ENCODE results near the gene CD2AP. TPM values are rescaled to one million over a fixed set of nuclear protein-coding genes. Genes with fewer than 3 reads are reported as not detected.

The CD2AP gene
- total and polyA plus RNA-seq, 4 donors: 6.8 to 33.4 (median 22.2) TPM

DNA sequence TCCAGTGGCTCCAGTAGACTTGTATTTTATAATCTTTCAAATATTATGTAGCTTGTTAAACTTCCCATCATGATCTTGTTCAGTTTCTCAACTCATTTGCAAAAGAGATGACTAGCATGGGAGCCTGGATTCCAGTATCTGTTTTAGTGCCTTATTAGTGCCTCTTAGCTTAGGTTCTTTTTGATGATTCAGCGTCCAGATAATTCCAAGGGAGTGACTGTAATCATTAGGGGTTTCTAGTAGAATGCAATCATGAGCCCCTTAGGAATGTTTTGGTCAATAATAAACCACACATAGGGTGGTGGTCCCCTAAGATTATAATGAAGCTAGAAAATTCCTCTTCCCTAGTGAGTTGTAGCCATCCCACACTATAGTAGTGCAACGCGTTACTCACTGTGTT, 7.0 kb downstream of the CD2AP start:
- H3K36me3 ChIP-seq (ENCODE audit: control insufficient read depth in 1 of 2, insufficient read depth in 2 of 2, low read length in 1 of 2): no peaks in the 10 kb centered on the region
- peaks cover 0 to 5% of the 10 kb centered on the region in 2 donors for H3K4me1 ChIP-seq (ENCODE audit: control insufficient read depth in 1 of 2, insufficient read depth in 2 of 2, low read length in 2 of 2)
- no peak overlapping the region for H3K27ac ChIP-seq (ENCODE audit: low read depth in 1 of 2, low read length in 2 of 2)
- H3K9me3 ChIP-seq (ENCODE audit: control insufficient read depth, low read length): no peaks in the 10 kb centered on the region
- H3K27me3 ChIP-seq (ENCODE audit: control insufficient read depth in 1 of 2, insufficient read depth in 2 of 2, low read length in 1 of 2): no peaks in the 10 kb centered on the region
- DNase-seq: no peak
- 89 to 90% methylated on average over 3 of the region's 3 CpGs for WGBS, 2 donors
- intact Hi-C loops (cut with DNase I): no loop called here
- no peak overlapping the region for H3K4me3 ChIP-seq (ENCODE audit: low read length in 2 of 2)
- no peak for ATAC-seq (ENCODE audit: low FRiP score)

DNA sequence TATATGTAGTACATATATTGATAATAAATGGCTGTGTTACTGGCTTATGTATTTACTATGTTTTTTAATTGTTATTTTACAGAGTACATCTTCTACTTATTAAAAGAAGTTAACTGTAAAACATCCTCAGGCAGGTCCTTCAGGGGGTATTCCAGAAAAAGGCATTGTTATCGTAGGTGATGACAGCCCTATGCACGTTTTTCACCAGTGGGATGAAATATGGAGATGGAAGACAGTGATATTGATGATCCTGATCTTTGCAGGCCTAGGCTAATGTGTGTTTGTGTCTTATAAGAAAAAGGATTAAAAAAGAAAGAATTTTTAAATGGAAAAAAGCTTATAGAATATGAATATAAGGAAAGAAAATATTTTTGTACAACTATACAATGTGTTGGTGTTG, 7.5 kb downstream of the CD2AP start:
- no peaks in the 10 kb centered on the region for H3K9me3 ChIP-seq (ENCODE audit: control insufficient read depth, low read length)
- DNase-seq (no peak), ATAC-seq (ENCODE audit: low FRiP score) (no peak)
- peaks cover 0 to 5% of the 10 kb centered on the region in 2 donors for H3K4me1 ChIP-seq (ENCODE audit: control insufficient read depth in 1 of 2, insufficient read depth in 2 of 2, low read length in 2 of 2)
- intact Hi-C loops (cut with DNase I): no loop called here
- no peaks in the 10 kb centered on the region for H3K36me3 ChIP-seq (ENCODE audit: control insufficient read depth in 1 of 2, insufficient read depth in 2 of 2, low read length in 1 of 2)
- no peaks in the 10 kb centered on the region for H3K27me3 ChIP-seq (ENCODE audit: control insufficient read depth in 1 of 2, insufficient read depth in 2 of 2, low read length in 1 of 2)
- no peak overlapping the region for H3K4me3 ChIP-seq (ENCODE audit: low read length in 2 of 2)
- H3K27ac ChIP-seq (ENCODE audit: low read depth in 1 of 2, low read length in 2 of 2): no peak overlapping the region
- 69 to 75% methylated on average over 2 of the region's 2 CpGs for WGBS, 2 donors

DNA sequence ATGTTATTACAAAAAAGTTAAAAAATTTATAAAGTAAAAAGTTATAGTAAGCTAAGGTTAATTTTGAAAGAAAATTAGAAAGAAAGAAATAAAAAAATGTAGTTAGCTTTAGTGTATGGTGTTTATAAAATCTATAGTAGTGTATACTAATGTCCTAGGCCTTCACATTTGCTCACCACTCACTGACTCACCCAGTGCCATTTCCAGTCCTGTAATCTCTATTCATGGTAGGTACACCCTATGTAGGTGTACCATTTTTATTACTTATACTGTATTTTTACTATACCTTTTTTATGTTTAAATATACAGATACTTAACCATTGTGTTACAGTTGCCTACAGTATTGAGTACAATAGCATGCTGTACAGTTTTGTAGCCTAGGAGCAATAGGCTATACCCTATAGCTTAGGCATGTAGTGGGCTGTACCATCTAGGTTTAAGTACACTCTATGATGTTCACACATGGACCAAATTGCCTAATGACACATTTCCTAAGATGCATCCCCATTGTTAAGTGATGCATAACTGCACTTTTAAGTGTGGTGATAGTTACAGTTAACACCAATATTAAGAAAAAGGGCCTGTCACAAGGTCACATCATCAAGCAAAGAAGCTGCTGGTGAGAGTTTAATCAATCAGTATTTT, 8.0 kb downstream of the CD2AP start:
- no peak for ATAC-seq (ENCODE audit: low FRiP score)
- intact Hi-C loops (cut with DNase I): no loop called here
- DNase-seq: no peak
- no peaks in the 10 kb centered on the region for H3K36me3 ChIP-seq (ENCODE audit: control insufficient read depth in 1 of 2, insufficient read depth in 2 of 2, low read length in 1 of 2)
- H3K9me3 ChIP-seq (ENCODE audit: control insufficient read depth, low read length): no peaks in the 10 kb centered on the region
- no peak overlapping the region for H3K27ac ChIP-seq (ENCODE audit: low read depth in 1 of 2, low read length in 2 of 2)
- no peak overlapping the region for H3K4me3 ChIP-seq (ENCODE audit: low read length in 2 of 2)
- H3K27me3 ChIP-seq (ENCODE audit: control insufficient read depth in 1 of 2, insufficient read depth in 2 of 2, low read length in 1 of 2): no peaks in the 10 kb centered on the region
- H3K4me1 ChIP-seq (ENCODE audit: control insufficient read depth in 1 of 2, insufficient read depth in 2 of 2, low read length in 2 of 2): peaks cover 0 to 5% of the 10 kb centered on the region in 2 donors

DNA sequence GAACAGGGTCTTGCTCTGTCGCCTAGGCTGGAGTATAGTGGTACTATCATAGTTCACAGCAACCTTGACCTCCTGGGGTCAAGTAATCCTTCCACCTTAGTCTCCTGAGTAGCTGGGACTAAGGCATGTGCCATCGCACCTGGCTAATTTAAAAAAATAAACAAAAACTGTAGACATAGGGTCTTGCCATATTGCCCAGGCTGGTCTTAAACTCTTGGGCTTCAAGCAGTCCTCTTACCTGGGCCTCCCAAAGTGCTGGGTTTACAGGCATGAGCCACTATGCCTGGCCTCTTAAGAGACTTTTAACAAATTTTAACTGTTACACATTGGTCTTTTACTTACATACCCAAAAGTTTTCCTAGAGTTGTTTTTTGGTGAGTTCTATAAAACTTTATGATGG, 12.4 kb downstream of the CD2AP start:
- no peak overlapping the region for H3K27ac ChIP-seq (ENCODE audit: low read depth in 1 of 2, low read length in 2 of 2)
- intact Hi-C loops (cut with DNase I): no loop called here
- no peak for DNase-seq
- H3K36me3 ChIP-seq (ENCODE audit: control insufficient read depth in 1 of 2, insufficient read depth in 2 of 2, low read length in 1 of 2): no peaks in the 10 kb centered on the region
- no peaks in the 10 kb centered on the region for H3K27me3 ChIP-seq (ENCODE audit: control insufficient read depth in 1 of 2, insufficient read depth in 2 of 2, low read length in 1 of 2)
- ATAC-seq (ENCODE audit: low FRiP score): no peak
- H3K4me3 ChIP-seq (ENCODE audit: low read length in 2 of 2): no peak overlapping the region
- 89 to 95% methylated on average over 2 of the region's 2 CpGs for WGBS, 2 donors
- H3K4me1 ChIP-seq (ENCODE audit: control insufficient read depth in 1 of 2, insufficient read depth in 2 of 2, low read length in 2 of 2): no peaks in the 10 kb centered on the region
- no peaks in the 10 kb centered on the region for H3K9me3 ChIP-seq (ENCODE audit: control insufficient read depth, low read length)

DNA sequence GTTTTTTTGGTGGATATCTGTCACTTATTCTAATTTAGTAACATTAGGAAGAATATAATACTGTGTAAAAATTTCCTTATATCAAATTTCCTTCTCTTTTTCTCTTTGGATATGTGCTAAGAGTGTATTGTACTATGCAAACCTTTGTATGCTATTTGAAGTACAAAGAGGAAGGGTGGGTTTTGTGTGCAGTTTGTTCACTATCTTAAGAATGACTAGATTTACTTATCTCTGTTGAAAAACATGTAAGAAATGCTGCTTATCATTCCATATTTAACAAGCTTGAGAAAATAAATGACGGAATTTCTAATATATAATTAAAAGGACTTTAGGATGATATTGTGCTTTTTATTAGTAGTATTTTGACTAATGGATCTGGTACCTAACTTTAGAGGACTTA, 13.1 kb downstream of the CD2AP start:
- 58 to 68% methylated on average over 1 of the region's 1 CpG for WGBS, 2 donors

DNA sequence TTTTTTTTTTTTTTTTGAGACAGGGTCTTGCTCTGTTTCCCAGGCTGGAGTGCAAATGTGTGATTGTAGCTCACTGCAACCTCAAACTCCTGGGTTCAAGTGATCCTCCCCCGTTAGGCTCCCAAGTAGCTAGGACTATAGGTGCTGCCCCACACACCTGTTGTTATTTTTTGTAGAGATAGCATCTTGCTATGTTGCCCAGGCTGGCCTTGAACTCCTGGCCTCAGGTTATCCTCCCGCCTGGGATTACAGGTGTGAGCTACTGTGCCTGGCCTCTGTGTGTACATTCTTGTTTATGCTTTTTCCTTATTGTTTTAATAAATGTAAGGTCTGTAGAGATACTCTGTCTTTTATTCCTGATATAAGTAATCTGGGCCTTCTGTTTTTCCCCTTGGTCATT, 14.8 kb downstream of the CD2AP start:
- Histone ChIP-seq H3K27ac (ENCODE audit: low read depth in 1 of 2, low read length in 2 of 2) (no peak overlapping the region), H3K27me3 (ENCODE audit: control insufficient read depth in 1 of 2, insufficient read depth in 2 of 2, low read length in 1 of 2) (no peaks in the 10 kb centered on the region), H3K36me3 (ENCODE audit: control insufficient read depth in 1 of 2, insufficient read depth in 2 of 2, low read length in 1 of 2) (no peaks in the 10 kb centered on the region), H3K4me3 (ENCODE audit: low read length in 2 of 2) (no peak overlapping the region), H3K9me3 (ENCODE audit: control insufficient read depth, low read length) (no peaks in the 10 kb centered on the region), H3K4me1 (ENCODE audit: control insufficient read depth in 1 of 2, insufficient read depth in 2 of 2, low read length in 2 of 2) (no peaks in the 10 kb centered on the region)
- intact Hi-C loops (cut with DNase I): no loop called here
- DNase-seq: no peak
- no peak for ATAC-seq (ENCODE audit: low FRiP score)
- WGBS, 2 donors: 98 to 99% methylated on average over 2 of the region's 2 CpGs

More for the DNA sequence above, 13.1 kb downstream of the CD2AP start:
- Histone ChIP-seq H3K27me3 (ENCODE audit: control insufficient read depth in 1 of 2, insufficient read depth in 2 of 2, low read length in 1 of 2) (no peaks in the 10 kb centered on the region), H3K27ac (ENCODE audit: low read depth in 1 of 2, low read length in 2 of 2) (no peak overlapping the region), H3K9me3 (ENCODE audit: control insufficient read depth, low read length) (no peaks in the 10 kb centered on the region), H3K36me3 (ENCODE audit: control insufficient read depth in 1 of 2, insufficient read depth in 2 of 2, low read length in 1 of 2) (no peaks in the 10 kb centered on the region), H3K4me3 (ENCODE audit: low read length in 2 of 2) (no peak overlapping the region), H3K4me1 (ENCODE audit: control insufficient read depth in 1 of 2, insufficient read depth in 2 of 2, low read length in 2 of 2) (no peaks in the 10 kb centered on the region)
- ATAC-seq (ENCODE audit: low FRiP score) (no peak), DNase-seq (no peak)
- intact Hi-C loops (cut with DNase I): no loop called here

DNA sequence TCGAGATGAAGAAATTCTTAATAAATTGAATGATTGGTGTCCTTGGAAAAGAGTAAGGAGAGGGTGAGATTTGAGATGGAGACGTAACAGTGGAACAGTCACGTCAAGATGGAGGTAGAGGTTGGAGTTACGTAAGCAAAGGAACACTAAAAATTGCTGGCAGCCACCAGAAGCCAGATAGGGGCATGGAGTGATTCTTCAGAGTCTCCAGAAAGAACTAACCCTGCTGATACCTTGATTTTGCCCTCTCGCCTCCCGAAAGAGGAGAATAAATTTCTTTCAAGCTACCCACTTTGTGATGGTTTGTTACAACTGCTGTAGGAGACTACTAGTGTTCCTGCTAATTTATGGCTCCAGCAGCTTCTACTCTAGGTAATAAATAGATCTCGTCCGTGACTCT, 17.6 kb downstream of the CD2AP start:
- Histone ChIP-seq H3K36me3 (ENCODE audit: control insufficient read depth in 1 of 2, insufficient read depth in 2 of 2, low read length in 1 of 2) (no peaks in the 10 kb centered on the region), H3K4me1 (ENCODE audit: control insufficient read depth in 1 of 2, insufficient read depth in 2 of 2, low read length in 2 of 2) (no peaks in the 10 kb centered on the region), H3K4me3 (ENCODE audit: low read length in 2 of 2) (no peak overlapping the region), H3K27ac (ENCODE audit: low read depth in 1 of 2, low read length in 2 of 2) (no peak overlapping the region), H3K9me3 (ENCODE audit: control insufficient read depth, low read length) (no peaks in the 10 kb centered on the region), H3K27me3 (ENCODE audit: control insufficient read depth in 1 of 2, insufficient read depth in 2 of 2, low read length in 1 of 2) (no peaks in the 10 kb centered on the region)
- intact Hi-C loops (cut with DNase I): no loop called here
- ATAC-seq (ENCODE audit: low FRiP score) (no peak), DNase-seq (no peak)
- WGBS, 2 donors: 97% methylated on average over 8 of the region's 8 CpGs

DNA sequence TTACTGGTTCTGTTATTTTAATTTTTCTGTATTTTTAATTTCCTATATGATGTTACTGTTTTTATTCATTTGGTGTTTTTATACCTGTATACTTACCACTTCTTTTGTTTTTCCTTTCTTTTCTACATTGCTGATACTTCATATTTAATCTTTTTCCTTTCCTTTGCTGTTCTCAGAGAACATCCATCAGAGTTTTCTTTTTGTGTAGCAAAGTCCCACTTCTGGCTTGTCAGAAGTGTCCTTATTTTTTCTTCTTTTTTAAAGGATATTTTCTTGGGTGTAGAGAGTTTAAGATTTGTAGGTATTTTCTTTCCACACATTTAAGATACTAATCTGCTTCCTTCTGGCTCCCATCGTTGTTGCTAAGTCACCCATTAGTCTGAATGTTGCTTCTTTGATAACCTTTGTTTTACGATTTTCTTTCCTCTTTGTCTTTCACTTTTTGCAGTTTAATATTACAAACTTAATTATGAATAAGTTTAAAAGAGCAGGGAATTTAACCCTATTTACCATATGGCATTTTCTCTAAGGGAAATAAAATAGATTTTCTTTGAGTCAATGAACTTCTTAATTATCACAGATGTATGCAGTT, 18.5 kb downstream of the CD2AP start:
- Histone ChIP-seq H3K36me3 (ENCODE audit: control insufficient read depth in 1 of 2, insufficient read depth in 2 of 2, low read length in 1 of 2) (no peaks in the 10 kb centered on the region), H3K27ac (ENCODE audit: low read depth in 1 of 2, low read length in 2 of 2) (no peak overlapping the region), H3K4me1 (ENCODE audit: control insufficient read depth in 1 of 2, insufficient read depth in 2 of 2, low read length in 2 of 2) (no peaks in the 10 kb centered on the region), H3K27me3 (ENCODE audit: control insufficient read depth in 1 of 2, insufficient read depth in 2 of 2, low read length in 1 of 2) (no peaks in the 10 kb centered on the region), H3K4me3 (ENCODE audit: low read length in 2 of 2) (no peak overlapping the region), H3K9me3 (ENCODE audit: control insufficient read depth, low read length) (no peaks in the 10 kb centered on the region)
- no peak for ATAC-seq (ENCODE audit: low FRiP score)
- no peak for DNase-seq
- intact Hi-C loops (cut with DNase I): no loop called here
- WGBS, 2 donors: 19 to 21% methylated on average over 2 of the region's 2 CpGs

DNA sequence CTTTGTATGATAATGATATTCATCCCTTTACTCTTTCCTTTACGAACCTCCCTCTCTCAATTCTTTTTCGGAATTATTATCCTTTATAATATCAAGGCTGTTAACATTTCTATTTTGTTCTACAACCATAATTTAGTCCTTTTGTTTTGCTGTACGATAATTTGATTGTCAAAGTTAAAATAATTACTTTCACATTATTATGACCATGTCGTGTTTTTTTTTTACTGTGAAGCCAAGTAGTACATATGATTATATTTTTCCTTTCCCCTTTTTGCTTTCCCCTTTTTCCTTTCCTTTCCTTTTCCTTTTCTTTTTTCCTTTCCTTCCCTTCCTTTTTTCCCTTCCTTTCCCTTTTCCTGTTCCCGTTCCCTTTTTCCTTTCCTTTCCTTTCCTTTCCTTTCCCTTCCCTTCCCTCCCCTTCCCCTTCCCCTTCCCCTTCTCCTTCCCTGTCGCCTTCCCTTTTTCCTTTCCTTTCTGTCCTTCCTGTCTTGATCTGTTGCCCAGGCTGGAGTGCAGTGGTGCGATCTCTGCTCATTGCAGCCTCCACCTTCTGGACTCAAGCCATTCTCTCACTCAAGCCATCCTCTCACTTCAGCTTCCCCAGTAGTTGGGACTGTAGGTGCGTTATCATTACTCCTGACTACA, 19.5 kb downstream of the CD2AP start:
- H3K36me3 ChIP-seq (ENCODE audit: control insufficient read depth in 1 of 2, insufficient read depth in 2 of 2, low read length in 1 of 2): no peaks in the 10 kb centered on the region
- WGBS, 2 donors: 92% methylated on average over 8 of the region's 8 CpGs

More for the DNA sequence above, 19.5 kb downstream of the CD2AP start:
- no peaks in the 10 kb centered on the region for H3K9me3 ChIP-seq (ENCODE audit: control insufficient read depth, low read length)
- H3K4me3 ChIP-seq (ENCODE audit: low read length in 2 of 2): no peak overlapping the region
- H3K27me3 ChIP-seq (ENCODE audit: control insufficient read depth in 1 of 2, insufficient read depth in 2 of 2, low read length in 1 of 2): no peaks in the 10 kb centered on the region
- ATAC-seq (ENCODE audit: low FRiP score) (no peak), DNase-seq (no peak)
- H3K4me1 ChIP-seq (ENCODE audit: control insufficient read depth in 1 of 2, insufficient read depth in 2 of 2, low read length in 2 of 2): peaks cover 0 to 4% of the 10 kb centered on the region in 2 donors
- intact Hi-C loops (cut with DNase I): no loop called here
- no peak overlapping the region for H3K27ac ChIP-seq (ENCODE audit: low read depth in 1 of 2, low read length in 2 of 2)

Measured in aorta (tissue), 5 donors.